ENCODE measurements around the gene SRBD1. TPM values are rescaled to one million over a fixed set of nuclear protein-coding genes. Genes with fewer than 3 reads are reported as not detected.

Gene SRBD1
- total RNA-seq, 1 donor from 2014 or later: 30.3 TPM

GRCh38 chr2:45370369-45370768 lies 240.7 kb downstream of the SRBD1 start:
- no peak for DNase-seq (ENCODE audit: low spot score)

GRCh38 chr2:45368792-45369191 lies 242.3 kb downstream of the SRBD1 start:
- no peak for DNase-seq (ENCODE audit: low spot score)

GRCh38 chr2:45361666-45362065 lies 249.4 kb downstream of the SRBD1 start:
- DNase-seq (ENCODE audit: low spot score): no peak

- no peak for DNase-seq (ENCODE audit: low spot score)
These were observed 256.3 kb downstream of the SRBD1 start for GRCh38 chr2:45354776-45355175.

GRCh38 chr2:45353879-45354278 lies 257.2 kb downstream of the SRBD1 start:
- no peak for DNase-seq (ENCODE audit: low spot score)

- no peak for DNase-seq (ENCODE audit: low spot score)
These were observed 258.6 kb downstream of the SRBD1 start for GRCh38 chr2:45352506-45352905.

- no peak for DNase-seq (ENCODE audit: low spot score)
These were observed 265.5 kb downstream of the SRBD1 start for GRCh38 chr2:45345331-45346234.

- no peak for DNase-seq (ENCODE audit: low spot score)
These were observed 266.6 kb downstream of the SRBD1 start for GRCh38 chr2:45344502-45344901.

GRCh38 chr2:45344071-45344470 lies 267.0 kb downstream of the SRBD1 start:
- no peak for DNase-seq (ENCODE audit: low spot score)

- no peak for DNase-seq (ENCODE audit: low spot score)
These were observed 267.6 kb downstream of the SRBD1 start for GRCh38 chr2:45343251-45344017.

GRCh38 chr2:45340318-45340717 lies 270.7 kb downstream of the SRBD1 start:
- no peak for DNase-seq (ENCODE audit: low spot score)

- DNase-seq (ENCODE audit: low spot score): no peak
These were observed 271.8 kb downstream of the SRBD1 start for GRCh38 chr2:45339253-45339652.

Other genes with a start within 250 kb of the SRBD1 start
- 54.3 TPM for gene PRKCE, start 40.4 kb upstream of the SRBD1 start, total RNA-seq

All from ureter (tissue), 1 donor.